T-helper 9 cell (primary cell): ENCODE results near the gene KIAA1958.

Experiments used
- DNase-seq: peaks from one replicate; pipeline ENCODE4 v3.0.0-alpha.2; 2020

The KIAA1958 gene

DNA sequence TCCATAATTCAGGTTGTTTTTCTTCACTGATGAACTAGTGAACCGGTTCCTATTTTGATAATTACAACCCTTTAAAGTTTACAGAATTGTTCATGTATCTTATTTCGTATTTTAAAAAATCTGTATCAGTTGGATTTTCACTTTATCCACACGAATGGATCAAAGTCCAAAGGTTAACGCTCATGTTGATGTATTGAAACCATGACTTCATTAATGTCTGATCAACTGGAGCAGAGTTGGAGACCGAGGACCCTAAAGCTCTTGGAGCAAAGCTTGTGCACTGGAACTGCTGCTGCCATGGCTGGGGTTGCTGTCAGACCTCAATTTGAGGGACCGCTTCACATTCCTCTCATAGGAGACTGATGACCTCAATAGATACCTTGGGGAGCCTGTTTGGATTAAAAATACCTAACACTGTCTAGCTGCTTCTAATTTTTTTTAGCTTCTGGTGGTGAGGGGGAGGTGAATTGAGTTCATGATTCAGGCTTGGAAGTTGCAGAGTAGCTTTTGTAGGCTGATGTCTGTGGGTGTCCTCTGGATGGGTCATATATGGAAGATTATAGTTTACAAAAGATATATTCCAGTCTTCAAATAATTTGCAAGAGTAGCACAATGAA is 45.1 kb downstream of the KIAA1958 start:
- DNase-seq: no peak

DNA sequence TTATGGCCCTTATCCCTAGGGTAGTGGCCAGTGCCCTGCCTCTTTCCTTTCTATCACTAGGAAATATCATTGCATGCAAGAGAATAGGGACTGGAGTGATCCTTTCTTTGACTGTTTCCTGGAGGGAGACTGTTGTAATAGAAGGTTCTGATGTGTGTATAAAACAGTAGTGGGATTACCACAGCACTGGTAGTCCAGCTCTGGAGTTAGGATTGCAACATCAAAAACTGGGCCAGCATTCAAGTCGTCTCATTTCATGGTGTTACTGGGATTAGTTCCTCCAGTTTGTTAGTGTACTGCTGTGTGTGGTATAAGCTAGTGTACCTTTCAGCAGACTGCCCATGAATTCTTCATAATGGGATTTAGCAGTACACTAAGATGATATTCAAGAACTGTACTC is 45.8 kb downstream of the KIAA1958 start:
- DNase-seq: no peak

DNA sequence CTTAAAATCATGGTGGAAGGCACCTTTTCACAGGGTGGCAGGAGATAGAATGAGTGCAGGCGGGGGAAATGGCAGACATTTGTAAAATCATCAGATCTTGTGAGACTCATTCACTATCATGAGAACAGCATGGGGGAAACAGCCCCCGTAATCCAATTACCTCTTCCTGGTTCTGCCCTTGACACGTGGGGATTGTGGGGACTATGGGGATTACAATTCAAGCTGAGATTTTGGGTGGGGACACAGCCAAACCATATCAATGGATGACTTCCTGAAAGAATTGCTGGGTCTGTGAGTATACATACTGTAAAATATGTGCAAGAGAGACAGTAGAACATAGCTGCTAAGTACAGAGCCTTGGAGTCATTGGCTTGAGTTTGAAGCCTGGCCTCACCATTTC is 47.0 kb downstream of the KIAA1958 start:
- no peak for DNase-seq

DNA sequence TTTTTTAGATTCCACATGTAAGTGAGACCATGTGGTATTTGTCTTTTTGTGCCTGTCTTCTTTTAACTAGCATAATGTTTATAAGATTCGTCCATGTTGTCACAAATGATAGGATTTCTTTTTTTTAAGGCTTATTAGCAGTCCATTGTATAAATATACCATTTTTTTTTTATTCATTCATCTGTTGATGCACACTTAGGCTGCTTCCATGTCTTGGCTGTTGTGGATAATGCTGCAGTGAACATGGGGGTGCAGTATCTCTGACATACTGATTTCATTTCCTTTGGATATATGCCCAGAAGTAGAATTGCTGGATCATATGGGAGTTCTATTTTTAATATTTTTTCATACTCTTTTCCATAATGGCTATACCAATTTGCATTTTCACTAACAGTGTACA is 48.7 kb downstream of the KIAA1958 start:
- no peak for DNase-seq

DNA sequence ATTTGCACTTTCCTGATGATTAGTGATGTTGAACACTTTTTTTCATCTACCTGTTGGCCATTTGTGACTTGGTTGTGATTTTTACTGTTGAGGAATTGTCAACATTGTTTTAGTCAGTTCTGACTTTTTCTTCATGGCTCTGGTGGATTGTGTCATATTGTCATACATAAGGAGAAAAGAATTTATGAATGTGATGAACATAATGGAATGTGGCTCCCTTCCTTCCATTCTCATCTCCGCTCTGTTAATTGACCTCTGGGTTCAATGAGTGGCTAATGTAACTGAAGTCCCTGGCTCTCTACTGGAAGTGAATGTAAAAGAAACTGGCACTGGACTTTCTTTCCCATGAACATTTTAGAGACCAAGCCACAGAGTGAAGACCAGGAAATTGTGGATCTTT is 49.2 kb downstream of the KIAA1958 start:
- no peak for DNase-seq

DNA sequence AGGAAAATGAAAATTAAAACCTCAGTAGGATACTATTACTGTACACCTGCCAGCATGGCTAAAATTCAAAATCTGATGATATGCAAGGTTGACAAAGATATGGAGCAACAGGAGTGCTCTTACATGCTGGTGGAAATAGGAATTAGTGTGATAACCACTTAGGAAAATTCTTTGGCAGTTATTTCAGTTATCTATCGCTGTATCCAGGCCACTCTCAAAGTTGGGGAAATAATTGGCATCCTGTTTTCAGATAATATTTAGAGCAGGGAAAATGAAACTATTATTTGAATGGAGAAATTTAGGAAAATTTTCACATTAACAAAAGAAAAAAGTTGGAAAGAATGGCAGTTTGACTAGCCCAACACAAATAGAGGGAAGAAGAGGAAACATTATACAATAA is 50.9 kb downstream of the KIAA1958 start:
- DNase-seq: no peak

DNA sequence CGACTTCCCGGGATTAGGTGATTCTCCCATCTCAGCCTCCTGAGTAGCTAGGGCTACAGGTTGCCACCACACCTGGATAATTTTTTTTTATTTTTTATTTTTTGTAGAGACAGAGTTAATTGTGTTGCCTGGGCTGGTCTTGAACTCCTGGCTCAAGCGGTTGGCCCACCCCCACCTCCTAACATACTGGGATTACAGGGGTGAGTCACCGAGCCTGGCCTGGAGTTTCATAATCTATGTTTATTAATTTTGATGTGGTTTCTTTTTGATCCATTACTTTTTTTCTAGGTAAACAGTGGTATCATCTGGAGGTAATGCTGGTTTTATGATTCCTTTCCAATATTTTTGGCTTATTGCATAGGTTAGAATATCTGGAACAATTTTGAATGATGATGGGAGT is 54.2 kb downstream of the KIAA1958 start:
- DNase-seq: no peak

DNA sequence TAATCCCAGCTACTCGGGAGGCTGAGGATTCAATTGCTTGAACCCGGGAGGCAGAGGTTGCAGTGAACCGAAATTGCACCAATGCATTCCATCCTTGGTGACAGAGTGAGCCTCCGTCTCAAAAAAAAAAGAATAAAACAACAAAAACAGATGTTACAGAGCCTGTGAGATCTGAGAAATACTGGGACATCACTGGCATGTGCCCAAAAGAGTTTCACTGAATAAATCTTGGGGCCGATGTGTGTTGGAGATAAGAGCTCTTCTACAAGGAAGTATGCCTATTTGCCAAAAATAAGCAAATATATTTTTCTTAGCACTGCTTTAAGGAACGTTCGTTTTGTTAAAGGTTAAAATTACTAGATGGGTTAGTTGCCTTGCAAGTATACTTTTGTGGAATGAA is 55.1 kb downstream of the KIAA1958 start:
- DNase-seq: no peak

DNA sequence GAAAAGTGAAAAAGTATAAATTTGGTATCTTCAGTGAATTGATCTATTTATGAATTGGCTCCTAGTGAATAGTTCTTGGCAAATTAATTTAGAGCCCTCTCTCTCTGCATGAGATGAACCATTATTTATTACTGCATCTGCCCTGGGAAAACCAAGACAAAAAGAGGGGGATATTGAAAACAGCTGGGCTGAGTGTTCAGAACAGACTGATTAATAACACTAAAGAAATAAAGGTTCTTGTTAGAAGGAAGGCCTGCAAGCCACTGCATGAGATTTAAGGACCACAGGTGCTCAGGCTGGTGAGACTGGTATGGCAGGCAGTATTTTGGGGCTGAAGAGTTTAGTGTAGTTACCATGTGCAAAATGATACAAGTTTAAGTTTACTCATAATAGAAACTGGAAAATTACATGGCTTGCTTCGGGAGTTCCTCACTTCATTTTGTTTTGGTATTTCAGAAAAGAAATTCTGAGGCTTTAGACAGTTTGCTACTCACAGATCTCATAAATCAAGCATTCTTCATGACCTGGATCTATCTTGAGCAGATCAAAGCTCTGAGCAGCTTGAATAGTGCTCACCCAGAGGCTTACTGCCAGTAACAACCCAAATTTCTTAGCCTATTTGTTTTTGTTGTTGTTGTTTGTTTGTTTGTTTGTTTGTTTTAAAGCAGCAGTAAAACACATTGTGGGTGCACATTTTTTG is 56.1 kb downstream of the KIAA1958 start:
- no peak for DNase-seq

DNA sequence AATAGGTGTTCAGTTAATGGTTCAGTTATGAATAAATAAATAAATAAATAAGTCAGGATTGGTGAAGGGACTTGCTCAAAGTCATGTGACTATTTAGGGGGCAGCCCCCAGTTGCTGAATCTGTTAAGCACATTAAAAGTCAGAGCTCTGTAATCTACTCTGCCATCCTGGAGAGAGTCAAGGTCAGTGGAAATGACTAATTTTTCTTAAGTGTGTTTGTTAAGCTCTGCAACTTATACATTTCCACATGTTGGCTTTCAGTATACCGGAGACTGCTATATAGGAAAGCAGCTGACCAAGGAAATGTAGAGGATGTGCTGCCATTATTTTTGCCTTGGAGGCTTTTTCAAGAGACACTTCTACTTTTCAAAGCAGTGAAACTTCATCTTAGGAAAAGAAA is 57.9 kb downstream of the KIAA1958 start:
- DNase-seq: no peak

DNA sequence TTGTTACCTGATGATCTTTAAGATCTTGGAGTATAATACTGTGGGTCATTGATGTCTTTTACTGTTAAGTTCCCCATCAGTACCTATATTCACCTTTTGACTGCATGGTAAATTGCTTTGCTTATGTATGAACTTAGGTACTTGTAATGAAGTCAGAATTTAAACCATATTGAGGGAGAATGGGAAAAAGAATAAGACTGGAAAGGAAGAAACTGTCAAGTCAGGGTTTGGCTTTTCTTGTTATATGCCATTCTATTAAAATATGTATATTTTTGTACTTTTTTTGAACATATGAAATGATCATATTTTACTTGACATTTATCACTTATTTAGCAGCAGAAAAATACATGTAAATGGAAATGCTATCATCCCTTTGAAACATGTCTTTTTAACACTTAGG is 58.6 kb downstream of the KIAA1958 start:
- no peak for DNase-seq

DNA sequence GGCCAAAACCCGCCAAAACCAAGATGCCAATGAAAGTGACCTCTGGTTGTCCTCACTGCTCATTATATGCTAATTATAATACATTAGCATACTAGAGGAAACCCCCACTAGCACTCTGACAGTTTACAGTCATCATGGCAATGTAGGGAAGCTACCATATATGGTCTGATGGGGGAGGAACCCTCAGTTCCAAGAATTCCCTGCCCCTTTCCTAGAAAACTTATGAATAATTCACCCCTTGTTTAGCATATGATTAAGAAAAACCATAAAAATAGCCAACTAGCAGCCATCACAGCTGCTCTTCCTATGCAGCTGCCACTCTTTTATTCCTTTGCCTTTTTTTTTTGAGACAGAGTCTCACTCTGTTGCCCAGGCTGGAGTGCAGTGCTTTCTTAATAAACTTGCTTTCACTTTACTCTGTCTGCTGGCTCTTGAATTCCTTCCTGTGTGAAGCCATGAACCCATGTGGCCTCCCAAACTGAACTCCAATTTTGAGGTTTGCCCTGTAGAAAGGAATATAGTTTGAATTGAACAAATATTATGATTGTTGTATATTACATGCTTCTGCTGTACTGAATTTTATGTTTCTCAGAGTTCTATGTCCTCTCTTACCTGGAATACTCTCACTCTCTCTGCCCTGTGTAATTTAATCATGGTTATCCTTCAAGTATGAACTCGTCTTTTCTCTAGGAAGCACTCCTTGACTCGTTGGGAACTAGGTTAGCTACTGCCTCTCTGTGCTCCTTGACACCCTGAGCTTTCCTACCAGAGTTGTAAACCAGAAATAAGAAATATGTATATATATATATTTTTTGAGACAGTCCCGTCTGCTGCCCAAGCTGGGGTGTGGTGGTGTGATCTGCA is 59.8 kb downstream of the KIAA1958 start:
- no peak for DNase-seq

DNA sequence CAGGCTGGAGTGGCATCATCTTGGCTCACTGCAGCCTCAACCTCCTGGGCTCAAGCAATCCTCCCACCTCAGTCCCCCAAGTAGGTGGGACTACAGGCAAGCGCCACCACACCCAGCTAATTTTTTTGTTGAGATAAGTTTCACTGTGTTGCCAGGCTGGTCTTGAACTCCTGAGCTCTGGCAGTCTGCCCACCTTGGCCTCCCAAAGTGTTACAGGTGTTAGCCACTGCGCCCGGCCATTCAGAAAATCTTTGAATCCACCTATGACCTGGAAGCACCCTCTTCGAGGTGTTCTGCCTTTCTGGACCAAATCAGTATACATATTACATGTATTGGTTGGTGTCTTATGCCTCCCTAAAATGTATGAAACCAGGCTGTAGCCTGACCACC is 61.4 kb downstream of the KIAA1958 start:
- no peak for DNase-seq

DNA sequence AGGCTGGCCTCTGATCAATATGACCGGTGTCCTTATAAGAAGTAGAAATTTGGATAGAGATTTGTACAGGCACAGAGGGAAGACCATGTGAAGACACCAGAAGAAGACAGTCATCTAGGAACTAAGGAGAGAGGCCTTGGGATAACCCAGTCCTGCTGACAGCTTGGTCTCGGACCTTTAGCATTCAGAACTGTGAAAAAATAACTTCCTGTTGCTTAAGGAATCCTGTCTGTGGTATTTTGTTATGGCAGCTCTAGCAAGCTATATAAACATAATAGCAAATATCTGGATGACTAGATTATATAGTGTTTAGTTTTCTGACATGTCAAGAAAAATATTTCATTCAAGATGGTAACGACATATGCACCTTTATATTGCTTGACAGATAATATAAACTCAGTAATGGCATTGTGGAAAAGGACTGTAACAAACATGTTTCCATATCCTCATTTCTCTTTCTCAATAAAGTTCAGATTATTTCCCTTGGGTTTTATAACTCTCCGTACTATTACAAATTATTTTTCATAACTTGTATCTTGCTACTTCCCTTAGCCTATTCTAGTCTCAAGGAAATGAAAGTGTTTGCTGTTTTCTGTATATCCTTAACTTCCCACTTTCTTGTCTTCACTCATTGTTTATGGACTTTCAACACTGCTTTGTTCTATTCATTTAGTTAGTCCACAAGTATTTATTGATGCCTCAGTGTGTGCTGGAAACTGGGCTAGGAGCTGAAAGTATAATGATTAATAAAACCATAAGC is 62.4 kb downstream of the KIAA1958 start:
- DNase-seq: no peak

DNA sequence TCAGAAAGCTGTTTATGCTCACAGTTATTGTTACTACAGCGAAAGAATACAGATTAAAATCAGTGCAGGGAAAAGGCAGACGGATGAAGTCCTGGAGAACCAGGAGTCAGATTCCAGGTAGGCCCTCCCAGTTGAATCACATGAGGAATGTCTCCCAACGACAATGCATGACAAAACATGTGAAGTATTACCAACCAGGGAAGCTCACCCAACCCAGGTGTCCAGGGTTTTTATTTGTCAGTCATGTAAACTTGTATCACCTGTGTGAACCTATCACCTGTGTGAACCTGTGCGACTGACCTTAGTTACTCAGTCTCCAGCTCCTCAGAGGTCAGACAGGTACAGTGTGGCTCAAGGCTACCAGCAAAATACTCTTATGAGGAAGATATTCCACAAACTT is 63.9 kb downstream of the KIAA1958 start:
- DNase-seq: no peak

DNA sequence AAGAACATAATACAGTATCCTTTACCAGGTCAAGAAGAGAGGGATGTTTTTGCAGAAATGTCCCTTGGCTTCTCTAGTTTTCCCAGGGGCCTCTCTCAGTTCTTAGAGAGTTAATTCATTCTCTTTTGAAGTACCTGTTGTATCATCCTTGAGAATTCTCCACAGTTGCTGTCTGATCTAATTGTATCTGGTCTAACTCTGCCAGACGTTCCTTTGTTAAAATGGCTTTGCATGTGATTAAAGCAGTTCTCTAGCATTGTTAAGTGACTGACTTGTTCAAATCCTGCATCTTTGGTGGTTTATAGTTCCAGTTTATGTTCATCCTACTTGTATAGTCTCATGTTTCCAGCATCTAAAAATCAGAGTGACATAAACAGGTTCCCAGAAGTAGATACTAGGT is 65.0 kb downstream of the KIAA1958 start:
- no peak for DNase-seq

DNA sequence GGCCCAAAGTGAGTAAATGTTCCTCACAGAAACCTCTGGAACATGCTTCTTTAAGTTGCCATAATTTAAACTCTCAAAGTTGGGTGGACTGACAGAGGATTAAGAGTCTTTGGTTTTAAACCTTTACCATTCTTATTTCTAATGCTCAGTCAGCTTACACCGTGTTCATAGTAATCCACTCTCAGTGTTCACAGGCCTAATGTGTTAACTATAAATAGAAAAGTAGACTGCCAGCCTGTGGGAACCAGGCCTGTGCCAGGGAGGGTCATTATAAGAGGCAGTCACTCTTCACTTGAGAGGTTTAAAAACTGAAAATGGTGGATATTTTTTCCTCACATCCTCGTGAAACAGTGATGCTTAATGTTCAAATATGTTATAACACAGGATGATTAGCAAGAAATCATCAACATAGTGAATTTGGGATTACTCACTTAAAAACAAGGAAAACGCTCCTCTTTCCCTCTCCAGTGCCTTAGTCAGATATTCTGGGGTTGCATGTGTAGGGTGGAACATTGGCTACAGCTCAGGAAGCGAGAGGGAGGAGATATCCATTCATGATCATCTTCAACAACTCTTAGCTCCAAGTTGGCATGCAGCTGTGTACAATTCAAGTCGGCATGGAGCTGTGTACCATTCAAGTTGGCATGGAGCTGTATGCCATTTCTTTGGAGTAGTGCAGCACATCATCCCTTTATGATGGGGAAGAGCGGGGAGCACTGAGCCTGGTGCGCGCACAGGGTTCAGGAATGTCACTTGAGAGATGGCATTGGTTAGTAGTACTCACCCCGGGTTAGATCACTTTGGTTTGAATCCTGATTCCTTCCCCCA is 65.8 kb downstream of the KIAA1958 start:
- no peak for DNase-seq

DNA sequence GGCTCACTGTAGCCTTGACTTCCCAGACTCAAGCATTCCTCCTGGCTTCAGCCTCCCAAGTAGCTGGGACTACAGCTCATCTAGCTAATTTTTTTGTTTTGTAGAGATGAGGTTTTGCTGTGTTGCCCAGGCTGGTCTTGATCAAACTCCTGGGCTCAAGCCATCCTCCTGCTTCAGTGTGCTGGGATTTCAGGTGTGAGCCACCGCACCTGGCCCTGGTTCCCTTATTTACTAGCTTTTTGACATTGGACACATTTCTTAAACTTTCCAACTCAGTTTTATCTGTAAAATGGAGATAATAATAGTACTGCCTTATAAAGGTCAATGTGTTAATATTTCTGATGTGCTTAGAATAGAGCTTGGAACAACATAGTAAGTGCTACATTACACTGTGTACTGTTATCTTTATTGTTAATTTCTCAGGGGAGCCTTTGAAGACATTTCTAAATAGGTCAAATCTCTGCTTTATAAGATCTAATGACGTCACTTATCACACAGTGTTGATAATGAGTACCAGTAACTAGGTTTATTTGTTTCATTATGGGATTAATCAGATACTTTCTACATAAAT is 66.7 kb downstream of the KIAA1958 start:
- no peak for DNase-seq

DNA sequence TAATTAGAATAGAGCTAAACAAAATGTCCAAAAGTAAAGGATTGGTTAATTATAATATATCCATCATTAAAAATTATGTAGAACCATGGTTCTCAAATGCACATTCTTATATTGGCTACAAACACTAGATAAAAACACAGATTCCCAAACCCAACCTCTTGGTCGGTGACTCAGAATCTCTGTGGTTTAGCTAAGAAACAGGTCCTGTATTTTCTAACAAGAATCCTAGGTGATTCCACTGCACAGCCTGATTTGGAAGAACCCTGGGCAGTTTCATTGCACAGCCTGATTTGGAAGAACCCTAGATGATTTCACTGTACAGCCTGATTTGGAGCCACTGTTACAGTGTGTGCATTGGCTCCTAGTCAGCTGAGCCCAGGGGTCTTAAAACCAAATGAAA is 67.9 kb downstream of the KIAA1958 start:
- no peak for DNase-seq

DNA sequence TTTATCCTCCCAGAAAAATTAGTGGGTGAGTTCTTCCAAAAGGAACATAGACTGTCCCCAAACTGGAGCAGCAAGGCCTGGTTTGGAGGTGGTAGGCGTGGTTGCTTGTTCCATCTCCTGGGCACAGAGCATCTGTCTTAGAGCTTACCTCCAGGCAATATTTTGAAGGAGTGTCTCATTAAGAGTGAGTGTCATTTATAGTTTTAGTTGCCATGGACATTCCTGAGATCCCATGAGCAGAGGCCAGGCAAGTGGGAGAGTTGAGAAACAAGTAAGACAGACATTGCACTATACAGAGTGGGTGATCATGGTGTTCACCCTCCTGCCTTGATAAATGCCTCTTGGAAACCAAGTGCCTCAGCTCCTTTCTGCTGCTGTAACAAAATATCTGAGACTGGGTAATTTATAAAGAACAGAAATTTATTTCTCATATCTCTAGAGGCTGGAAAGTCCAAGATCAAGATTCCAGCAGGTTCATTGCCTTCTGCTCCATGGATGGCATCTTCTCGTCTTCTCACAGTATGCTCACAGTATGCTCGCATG is 68.5 kb downstream of the KIAA1958 start:
- no peak for DNase-seq

DNA sequence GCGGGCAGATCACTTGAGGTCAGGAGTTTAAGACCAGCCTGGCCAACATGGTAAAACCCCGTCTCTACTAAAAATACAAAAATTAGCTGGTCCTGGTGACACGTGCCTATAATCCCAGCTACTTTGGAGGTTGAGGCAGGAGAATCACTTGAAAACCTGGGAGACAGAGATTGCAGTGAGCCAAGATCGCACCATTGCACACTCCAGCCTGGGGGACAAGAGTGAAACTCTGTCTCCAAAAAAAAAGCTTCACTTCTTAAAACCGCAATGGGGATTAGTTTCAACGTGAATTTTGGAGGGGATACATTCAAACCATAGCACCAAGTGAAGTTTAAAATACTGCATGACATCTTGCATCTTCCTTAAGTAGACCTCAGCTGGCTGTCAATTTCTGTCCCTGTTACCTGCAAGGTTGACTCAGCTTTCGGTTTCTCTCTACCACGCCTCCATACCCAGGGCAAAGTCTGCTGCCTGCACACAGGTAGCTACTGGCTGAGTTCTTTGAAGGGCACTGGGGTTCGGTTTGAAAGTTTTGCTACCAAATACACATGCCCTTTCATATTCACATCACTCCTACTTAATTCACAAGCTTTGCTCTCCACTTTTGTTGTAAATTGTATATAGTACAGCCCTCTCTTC is 69.3 kb downstream of the KIAA1958 start:
- DNase-seq: no peak
